HG03280 (cell line): Measurements from ENCODE around the gene PALMD.

Source experiments
- ATAC-seq: cut with Tn5 transposase; IDR thresholded peaks from one replicate; pipeline ENCODE4 v1.9.1; 2021; ENCODE audit warnings: mild to moderate bottlenecking, moderate library complexity; ENCODE audit not compliant: unreplicated experiment

Gene PALMD

GRCh38 chr1:99645699-99646531 lies at the start of gene PALMD:
TSS of gene PALMD (plus strand) at chr1:99646113. CDS start at chr1:99646318, 205 bp downstream.
- ATAC-seq: no peak

GRCh38 chr1:99598738-99599411 lies 47.0 kb upstream of the PALMD start:
- no peak for ATAC-seq

GRCh38 chr1:99599678-99600175 lies 46.2 kb upstream of the PALMD start:
- ATAC-seq: no peak

GRCh38 chr1:99600782-99601181 lies 45.1 kb upstream of the PALMD start:
- ATAC-seq: no peak

GRCh38 chr1:99601208-99601607 lies 44.7 kb upstream of the PALMD start:
- no peak for ATAC-seq

GRCh38 chr1:99601709-99602403 lies 44.1 kb upstream of the PALMD start:
- no peak for ATAC-seq

GRCh38 chr1:99602404-99602969 lies 43.4 kb upstream of the PALMD start:
- no peak for ATAC-seq

- no peak for ATAC-seq
Observed at GRCh38 chr1:99603699-99604560, 42.0 kb upstream of the PALMD start.

GRCh38 chr1:99606306-99606705 lies 39.6 kb upstream of the PALMD start:
- ATAC-seq: no peak

- ATAC-seq: no peak
Observed at GRCh38 chr1:99607590-99607989, 38.3 kb upstream of the PALMD start.

- ATAC-seq: no peak
Observed at GRCh38 chr1:99608058-99608457, 37.9 kb upstream of the PALMD start.

GRCh38 chr1:99613716-99614115 lies 32.2 kb upstream of the PALMD start:
- ATAC-seq: no peak

- no peak for ATAC-seq
Observed at GRCh38 chr1:99614728-99615127, 31.2 kb upstream of the PALMD start.

GRCh38 chr1:99619583-99619982 lies 26.3 kb upstream of the PALMD start:
- no peak for ATAC-seq

- ATAC-seq: no peak
Observed at GRCh38 chr1:99621340-99621901, 24.5 kb upstream of the PALMD start.

GRCh38 chr1:99622702-99623347 lies 23.1 kb upstream of the PALMD start:
- no peak for ATAC-seq

- ATAC-seq: no peak
Observed at GRCh38 chr1:99623554-99623953, 22.4 kb upstream of the PALMD start.

GRCh38 chr1:99627615-99628014 lies 18.3 kb upstream of the PALMD start:
- ATAC-seq: no peak

GRCh38 chr1:99629164-99629563 lies 16.7 kb upstream of the PALMD start:
- ATAC-seq: no peak
